DND-41 (cell line): ENCODE measurements around the gene NKX2-1.

Experiments
- ATAC-seq: fragments of 200-7000 bp; cut with Tn5 transposase; 3 replicates; pipeline ENCODE4 v1.9.1; 2021; ENCODE audit warnings: low read depth; ENCODE audit not compliant: insufficient read depth
- DNase-seq: peaks from one replicate; pipeline ENCODE4 v3.0.0-alpha.2; 2020
- H2AFZ ChIP-seq: 2 replicates; pipeline ENCODE4 v1.6.0; 2012; ENCODE audit warnings: low read depth, low read length
- H3K27ac ChIP-seq: 2 replicates; pipeline ENCODE4 v1.5.1; 2012; ENCODE audit warnings: low read length, inconsistent platforms
- H3K27me3 ChIP-seq: fragments of 200-600 bp; sonication (generic); 2 replicates; pipeline ENCODE4 v1.6.0; 2012; ENCODE audit warnings: low read length, mild to moderate bottlenecking, inconsistent platforms; ENCODE audit not compliant: insufficient read depth, poor library complexity
- H3K36me3 ChIP-seq: 2 replicates; pipeline ENCODE4 v1.5.1; 2012; ENCODE audit warnings: low read length, inconsistent platforms; ENCODE audit not compliant: insufficient read depth
- H3K4me1 ChIP-seq: 2 replicates; pipeline ENCODE4 v1.5.1; 2012; ENCODE audit warnings: mild to moderate bottlenecking, low read length; ENCODE audit not compliant: insufficient read depth
- H3K4me2 ChIP-seq: 2 replicates; pipeline ENCODE4 v1.6.0; 2012; ENCODE audit warnings: mild to moderate bottlenecking, moderate library complexity, low read length, inconsistent platforms; ENCODE audit not compliant: insufficient read depth
- H3K4me3 ChIP-seq, 2 experiments: fragments of 200-600 bp in 1 of 2; shearing (Covaris generic) in 1 of 2; 2 replicates each; pipeline ENCODE4 v1.5.1; 2012 to 2016; ENCODE audit warnings: inconsistent platforms in 2 of 2, low read length in 2 of 2, mild to moderate bottlenecking in 2 of 2, low read depth in 1 of 2, moderate library complexity in 1 of 2
- H3K79me2 ChIP-seq: 2 replicates; pipeline ENCODE4 v1.6.0; 2012; ENCODE audit warnings: low read length, inconsistent platforms; ENCODE audit not compliant: insufficient read depth
- H3K9ac ChIP-seq: 2 replicates; pipeline ENCODE4 v1.6.0; 2012; ENCODE audit warnings: low read depth, mild to moderate bottlenecking, inconsistent platforms, low read length, moderate library complexity
- H3K9me3 ChIP-seq: 2 replicates; pipeline ENCODE4 v1.5.1; 2012; ENCODE audit warnings: low read length, moderate library complexity, mild to moderate bottlenecking, inconsistent platforms; ENCODE audit not compliant: insufficient read depth, severe bottlenecking
- H4K20me1 ChIP-seq: 2 replicates; pipeline ENCODE4 v1.6.0; 2012; ENCODE audit warnings: low read length; ENCODE audit not compliant: insufficient read depth
- CTCF ChIP-seq: IDR thresholded peaks from 2 replicates; pipeline ENCODE4 v1.5.1; 2012; ENCODE audit warnings: borderline replicate concordance, low read length, moderate library complexity, mild to moderate bottlenecking; ENCODE audit not compliant: poor library complexity, severe bottlenecking; ENCODE audit errors: extremely low read depth
- EZH2 ChIP-seq: IDR thresholded peaks from 3 replicates; pipeline ENCODE4 v1.6.1; 2012; ENCODE audit warnings: borderline replicate concordance, low read depth, mild to moderate bottlenecking, moderate library complexity, low read length, inconsistent platforms; ENCODE audit not compliant: severe bottlenecking

The NKX2-1 gene

GRCh38 chr14:36504771-36505175 is 15.3 kb downstream of the NKX2-1 start:
- no peak overlapping the region for H3K4me2 ChIP-seq
- H3K9me3 ChIP-seq, result no peaks in the 10 kb centered on the region
- no peak overlapping the region for H2AFZ ChIP-seq
- H3K4me3 ChIP-seq, result no peak overlapping the region
- DNase-seq (no peak), ATAC-seq (no peak)
- TF ChIP-seq CTCF (no peak), EZH2 (no peak)
- no peaks in the 10 kb centered on the region for H4K20me1 ChIP-seq
- H3K9ac ChIP-seq, result no peak overlapping the region
- H3K27me3 ChIP-seq, result peaks cover 19% of the 10 kb centered on the region
- no peaks in the 10 kb centered on the region for H3K79me2 ChIP-seq
- H3K4me1 ChIP-seq, result no peaks in the 10 kb centered on the region
- H3K36me3 ChIP-seq, result no peaks in the 10 kb centered on the region
- no peak overlapping the region for H3K27ac ChIP-seq

DNA sequence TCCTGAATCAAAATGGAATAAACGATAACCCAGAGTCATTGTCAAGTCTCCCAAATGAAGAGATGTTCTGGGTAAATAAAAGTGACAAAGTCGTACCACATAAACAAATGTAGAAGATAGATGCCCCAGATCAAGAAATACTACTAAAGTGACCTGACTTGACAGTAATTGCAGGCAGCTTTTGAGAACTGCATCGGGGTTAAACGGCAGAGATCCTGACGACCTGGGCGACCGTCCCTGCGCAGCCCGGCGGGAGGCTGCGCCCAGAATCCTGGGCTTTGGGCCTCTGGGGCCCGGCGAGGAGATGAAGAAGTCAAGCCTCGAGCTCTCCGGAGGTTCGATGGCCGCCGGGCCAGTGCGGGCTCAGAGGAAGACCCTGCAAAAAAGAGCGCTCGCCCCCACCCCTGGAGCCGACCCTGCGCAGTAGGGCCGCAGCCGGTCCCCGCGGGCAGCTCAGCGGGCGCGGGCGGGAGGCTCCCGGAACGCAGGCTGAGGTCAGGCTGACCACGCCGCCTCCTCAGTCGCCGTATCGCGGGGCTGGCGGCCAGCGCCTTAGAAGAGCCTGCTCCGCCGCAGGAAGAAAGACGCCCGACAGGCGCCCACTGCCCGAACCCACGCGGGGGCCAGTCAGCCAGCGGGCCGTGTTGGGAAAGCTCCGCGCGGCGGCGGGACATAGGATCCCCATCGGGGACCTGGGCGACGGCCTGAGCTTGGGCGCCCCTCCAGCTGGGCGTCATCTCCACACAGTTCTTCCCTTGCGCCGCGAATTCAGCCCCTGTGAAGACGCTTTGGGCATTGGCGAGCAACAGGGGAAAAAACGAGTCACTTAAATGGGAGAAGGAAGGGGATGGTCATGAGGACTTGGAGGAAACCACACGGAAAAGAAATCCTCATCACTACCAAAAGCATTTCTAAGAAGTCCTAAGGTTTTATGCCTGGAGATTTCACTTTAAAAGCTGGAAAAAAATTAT is 16.0 kb downstream of the NKX2-1 start:
- ATAC-seq, result no peak
- Histone ChIP-seq H3K4me2 (no peak overlapping the region), H2AFZ (no peak overlapping the region; the same call in 1 of the 2 replicates), H3K79me2 (no peaks in the 10 kb centered on the region), H3K4me1 (no peaks in the 10 kb centered on the region), H4K20me1 (no peaks in the 10 kb centered on the region), H3K27ac (no peak overlapping the region), H3K9ac (no peak overlapping the region), H3K27me3 (peaks cover 23% of the 10 kb centered on the region), H3K9me3 (no peaks in the 10 kb centered on the region), H3K4me3 (no peak overlapping the region), H3K36me3 (no peaks in the 10 kb centered on the region)
- DNase-seq, result no peak
- TF ChIP-seq CTCF (no peak), EZH2 (no peak)

- Histone ChIP-seq H3K4me1 (no peaks in the 10 kb centered on the region), H3K4me2 (no peak overlapping the region), H3K9ac (no peak overlapping the region), H3K79me2 (no peaks in the 10 kb centered on the region), H3K27me3 (peaks cover 30% of the 10 kb centered on the region), H3K4me3 (no peak overlapping the region), H2AFZ (no peak overlapping the region), H3K27ac (no peak overlapping the region), H4K20me1 (no peaks in the 10 kb centered on the region), H3K9me3 (no peaks in the 10 kb centered on the region), H3K36me3 (no peaks in the 10 kb centered on the region)
- DNase-seq (no peak), ATAC-seq (no peak)
- TF ChIP-seq CTCF (no peak), EZH2 (peak; percentile 40)
These were observed 17.2 kb downstream of the NKX2-1 start for GRCh38 chr14:36502558-36503508.
